ENCODE measurements around the gene COTL1.

Gene COTL1

GRCh38 chr16:84649511-84649861, 31.6 kb upstream of the COTL1 start:
- DNase-seq, result no peak
- TF ChIP-seq EZH2 (optimal IDR thresholded peaks at IDR 0.05; ENCODE audit: low read depth, low read length) (no peak), EZH2phosphoT487 (IDR thresholded peaks at IDR 0.05; ENCODE audit: low read length) (no peak), CTCF (IDR thresholded peaks at IDR 0.05; ENCODE audit: low read length) (no peak)
- no peak overlapping the region for H3K9ac ChIP-seq (ENCODE audit: low read length)
- no peak overlapping the region for H3K27ac ChIP-seq (ENCODE audit: low read length)
- H2AFZ ChIP-seq (ENCODE audit: low read length), result no peak overlapping the region
- H4K20me1 ChIP-seq (ENCODE audit: insufficient read depth, low read length), result no peaks in the 10 kb centered on the region
- H3F3A ChIP-seq (ENCODE audit: insufficient read depth, low read length), result no peaks in the 10 kb centered on the region
- no peaks in the 10 kb centered on the region; the same call in 1 of the 2 replicates for H3K79me2 ChIP-seq (ENCODE audit: low read length)
- peak overlapping the region; percentile 84 for H3K4me2 ChIP-seq (ENCODE audit: low read depth, low read length)
- H3K9me3 ChIP-seq (replicated peaks; ENCODE audit: insufficient read depth, low read length), result no peaks in the 10 kb centered on the region
- H3K4me1 ChIP-seq (ENCODE audit: low read length), result peaks cover 6% of the 10 kb centered on the region; the same call in 1 of the 2 replicates
- H3K27me3 ChIP-seq (replicated peaks; ENCODE audit: insufficient read depth, low read length), result no peaks in the 10 kb centered on the region
- peak overlapping the region; percentile 60; the same call in 1 of the 2 replicates for H3K4me3 ChIP-seq (ENCODE audit: low read length)
- no peaks in the 10 kb centered on the region for H3K36me3 ChIP-seq (replicated peaks; ENCODE audit: insufficient read depth, low read length)
- no peaks in the 10 kb centered on the region for H3K9me2 ChIP-seq (replicated peaks; ENCODE audit: insufficient read depth, low read length)

GRCh38 chr16:84648595-84649510, 31.0 kb upstream of the COTL1 start:
- Histone ChIP-seq H3F3A (ENCODE audit: insufficient read depth, low read length) (no peaks in the 10 kb centered on the region), H3K4me1 (ENCODE audit: low read length) (peaks cover 6% of the 10 kb centered on the region; the same call in 1 of the 2 replicates), H3K9ac (ENCODE audit: low read length) (peak overlapping the region; percentile 45; the same call in 1 of the 2 replicates), H4K20me1 (ENCODE audit: insufficient read depth, low read length) (no peaks in the 10 kb centered on the region), H3K36me3 (replicated peaks; ENCODE audit: insufficient read depth, low read length) (no peaks in the 10 kb centered on the region), H2AFZ (ENCODE audit: low read length) (no peak overlapping the region), H3K9me3 (replicated peaks; ENCODE audit: insufficient read depth, low read length) (no peaks in the 10 kb centered on the region), H3K79me2 (ENCODE audit: low read length) (no peaks in the 10 kb centered on the region), H3K9me2 (replicated peaks; ENCODE audit: insufficient read depth, low read length) (no peaks in the 10 kb centered on the region), H3K27me3 (replicated peaks; ENCODE audit: insufficient read depth, low read length) (no peaks in the 10 kb centered on the region), H3K4me2 (ENCODE audit: low read depth, low read length) (peak overlapping the region; percentile 84), H3K27ac (ENCODE audit: low read length) (no peak overlapping the region), H3K4me3 (ENCODE audit: low read length) (peak overlapping the region; percentile 60)
- DNase-seq, result peak; percentile 30
- no peak for TF ChIP-seq EZH2phosphoT487 (IDR thresholded peaks at IDR 0.05; ENCODE audit: low read length)
- no peak for TF ChIP-seq EZH2 (optimal IDR thresholded peaks at IDR 0.05; ENCODE audit: low read depth, low read length)
- no peak for TF ChIP-seq CTCF (IDR thresholded peaks at IDR 0.05; ENCODE audit: low read length)

- H3K79me2 ChIP-seq (ENCODE audit: low read length), result no peaks in the 10 kb centered on the region
- peak within 1 kb of the TSS; percentile 58; the same call in 1 of the 2 replicates for H2AFZ ChIP-seq (ENCODE audit: low read length)
- TF ChIP-seq EZH2phosphoT487 (IDR thresholded peaks at IDR 0.05; ENCODE audit: low read length) (no peak), CTCF (IDR thresholded peaks at IDR 0.05; ENCODE audit: low read length) (no peak), EZH2 (optimal IDR thresholded peaks at IDR 0.05; ENCODE audit: low read depth, low read length) (no peak)
- peak within 1 kb of the TSS; percentile 60 for H3K4me3 ChIP-seq (ENCODE audit: low read length)
- peak; percentile 21 for DNase-seq
- no peaks in the 10 kb centered on the region for H4K20me1 ChIP-seq (ENCODE audit: insufficient read depth, low read length)
- peak within 1 kb of the TSS; percentile 84 for H3K4me2 ChIP-seq (ENCODE audit: low read depth, low read length)
- H3F3A ChIP-seq (ENCODE audit: insufficient read depth, low read length), result no peaks in the 10 kb centered on the region
- H3K4me1 ChIP-seq (ENCODE audit: low read length), result peaks cover 12% of the 10 kb centered on the region
- H3K9me2 ChIP-seq (replicated peaks; ENCODE audit: insufficient read depth, low read length), result no peaks in the 10 kb centered on the region
- H3K9ac ChIP-seq (ENCODE audit: low read length), result peak within 1 kb of the TSS; percentile 45; the same call in 1 of the 2 replicates
- no peaks in the 10 kb centered on the region for H3K9me3 ChIP-seq (replicated peaks; ENCODE audit: insufficient read depth, low read length)
- no peak within 1 kb of the TSS for H3K27ac ChIP-seq (ENCODE audit: low read length)
- H3K36me3 ChIP-seq (replicated peaks; ENCODE audit: insufficient read depth, low read length), result no peaks in the 10 kb centered on the region
- H3K27me3 ChIP-seq (replicated peaks; ENCODE audit: insufficient read depth, low read length), result no peaks in the 10 kb centered on the region
Observed at GRCh38 chr16:84647828-84648594, 30.1 kb upstream of the COTL1 start, which contains the start of gene KLHL36. KLHL36 (plus strand) TSS chr16:84648511; CDS start chr16:84650868, 2,357 bp downstream.
